Spleen (tissue), 11 donors: Measurements from ENCODE around the gene TTC28. TPM values are rescaled to one million over a fixed set of nuclear protein-coding genes. Genes with fewer than 3 reads are reported as not detected.
A peak's percentile ranks its signal among the peaks of the same experiment; 100 is the strongest.

Experiments used
- DNase-seq: peaks from one replicate; pipeline ENCODE4 v3.0.0-alpha.2; 2020
- H3K27ac ChIP-seq, 8 donors: fragments of 200-600 bp; sonication (generic) in 7 of 8; 1 replicate in 4 of 8; 2 replicates in 4 of 8; pipeline versions ENCODE4 v1.5.0 to v1.8.0; 2016 to 2021; ENCODE audit warnings: inconsistent platforms in 4 of 8, mild to moderate bottlenecking in 4 of 8, moderate library complexity in 1 of 8
- H3K27me3 ChIP-seq, 7 donors: fragments of 200-600 bp; sonication (generic) in 6 of 7; replicated peaks in 1 of 7; 1 replicate in 4 of 7; 2 replicates in 3 of 7; pipeline versions ENCODE4 v1.5.0 to v1.8.0; 2016 to 2021; ENCODE audit warnings: inconsistent platforms in 3 of 7, mild to moderate bottlenecking in 1 of 7
- H3K36me3 ChIP-seq, 6 donors: fragments of 200-600 bp; sonication (generic) in 5 of 6; 1 replicate in 4 of 6; 2 replicates in 2 of 6; pipeline versions ENCODE4 v1.5.0 to v1.8.0; 2016 to 2021; ENCODE audit warnings: inconsistent platforms in 2 of 6
- H3K4me1 ChIP-seq, 6 donors: fragments of 200-600 bp; sonication (generic) in 5 of 6; 1 replicate in 3 of 6; 2 replicates in 3 of 6; pipeline versions ENCODE4 v1.5.0 to v1.8.0; 2016 to 2021; ENCODE audit warnings: inconsistent platforms in 3 of 6
- H3K4me3 ChIP-seq, 8 donors: fragments of 200-600 bp; sonication (generic) in 7 of 8; 1 replicate in 4 of 8; 2 replicates in 4 of 8; pipeline versions ENCODE4 v1.5.0 to v1.8.0; 2016 to 2021; ENCODE audit warnings: inconsistent platforms in 4 of 8, mild to moderate bottlenecking in 4 of 8, moderate library complexity in 2 of 8
- H3K9me3 ChIP-seq, 8 donors: fragments of 200-600 bp; sonication (generic) in 7 of 8; 1 replicate in 4 of 8; 2 replicates in 4 of 8; pipeline versions ENCODE4 v1.5.0 to v1.8.0; 2016 to 2021; ENCODE audit warnings: inconsistent platforms in 4 of 8
- POLR2A ChIP-seq, 3 donors: fragments of 450-650 bp; IDR thresholded peaks; one replicate each; pipeline ENCODE4 v1.5.1; 2017; ENCODE audit warnings: antibody characterized with exemption in 3 of 3, mild to moderate bottlenecking in 1 of 3
- POLR2AphosphoS5 ChIP-seq, 3 donors: sonication (generic); formaldehyde crosslinking; IDR thresholded peaks; one replicate each; pipeline ENCODE4 v1.5.1; 2017; ENCODE audit warnings: antibody characterized with exemption in 3 of 3
- WGBS, 5 donors: extraction: QIAGEN DNeasy Blood & Tissue Kit in 3 of 5; methylation state at CpG; one replicate each; pipeline versions ENCODE4 v1.1.5 to v1.1.7; 2013 to 2018; 5-methylcytosine and 5-hydroxymethylcytosine counted together
- intact Hi-C: fragments of 100-400 bp; cut with DNase I; formaldehyde crosslinking; loops from one replicate; pipeline ENCODE4 v1.15.0; 2023; ENCODE audit warnings: low total_unique reads
- polyA plus RNA-seq, 3 donors: library from polyadenylated mRNA; stranded (reverse); fragments of 200-250 nt; gene quantifications; one replicate each; pipeline ENCODE4 v1.2.1, GENCODE V29; 2013
- total RNA-seq, 7 donors: library from RNA; depleted of rRNA in 3 of 7; stranded (reverse); fragments of >200 nt in 3 of 7; fragmentation: NEBNext Ultra II Directional in 4 of 7; extraction: Animal tissue kit (Norgen Biotek cat#: 25700) in 4 of 7; gene quantifications; one replicate each; pipeline versions ENCODE4 v1.1.0 to v1.2.1, GENCODE V29; 2016 to 2021
- TF ChIP-seq, protein P1 (sequence below), 11 experiments: fragments of 200-600 bp in 7 of 11; fragments of 450-650 bp in 4 of 11; sonication (generic) in 4 of 11; IDR thresholded peaks in 8 of 11; conservative IDR thresholded peaks in 3 of 11; 1 replicate in 7 of 11; 2 replicates in 4 of 11; pipeline versions ENCODE4 v1.4.0 to v1.8.0; 2016 to 2021; ENCODE audit warnings: antibody characterized with exemption in 11 of 11, inconsistent platforms in 4 of 11, mild to moderate bottlenecking in 1 of 11
- donor health status: healthy with polysubstance abuse.
- donor health status: DM: no; HTN: no; CAD: no; lungs with moderate emphysema.
- donor health status: DM: no; HTN: no; CAD: no.
- donor health status: Bipolar disorder and iron deficiency.
- donor health status: healthy.
- donor health status: DM: no; HTN: no; CAD: no.
- donor health status: DM: yes; HTN: yes; CAD: no.

TTC28 gene
- total and polyA plus RNA-seq, 10 donors = 0.62 to 69.0 (median 33.5) TPM

DNA sequence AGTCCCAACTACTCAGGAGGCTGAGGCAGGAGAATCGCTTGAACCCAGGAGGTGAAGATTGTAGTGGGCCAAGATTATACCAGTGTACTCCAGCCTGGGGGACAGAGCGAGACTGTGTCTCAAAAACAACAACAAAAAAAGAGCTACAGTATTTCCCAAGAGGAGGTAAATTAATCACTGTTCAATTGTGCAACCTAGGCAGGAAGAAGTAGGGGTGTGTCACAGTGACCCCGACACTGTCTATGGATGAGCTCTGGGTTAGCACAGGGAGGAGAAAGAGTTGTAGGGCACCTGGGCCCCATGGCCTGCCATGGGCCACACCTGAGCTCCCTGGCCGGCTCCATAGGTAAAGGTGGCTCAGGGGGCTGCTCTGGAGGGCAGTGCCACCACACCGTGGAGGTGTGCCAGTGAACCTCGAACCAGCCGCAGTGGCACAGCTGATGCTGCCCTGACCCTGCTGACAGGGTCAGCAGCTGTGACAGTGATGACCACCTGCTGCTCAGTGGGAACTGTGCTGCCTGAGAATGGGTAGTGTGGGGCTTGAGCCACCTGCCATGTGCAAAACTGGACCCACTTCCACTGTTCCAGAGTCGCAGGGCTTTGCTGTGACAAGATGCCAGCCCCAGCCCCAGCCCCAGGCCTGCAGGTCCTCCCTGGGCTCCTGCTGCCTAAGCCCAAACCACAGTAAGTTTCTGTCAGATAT lies 676.6 kb downstream of the TTC28 start:
- H3K36me3 ChIP-seq = peaks cover 0 to 34% (median 0%) of the 10 kb centered on the region in 6 donors
- no peaks in the 10 kb centered on the region for H3K9me3 ChIP-seq
- TF ChIP-seq POLR2AphosphoS5 (IDR thresholded peaks at IDR 0.05) (no peak), POLR2A (IDR thresholded peaks at IDR 0.05) (no peak)
- TF ChIP-seq, protein P1, sequence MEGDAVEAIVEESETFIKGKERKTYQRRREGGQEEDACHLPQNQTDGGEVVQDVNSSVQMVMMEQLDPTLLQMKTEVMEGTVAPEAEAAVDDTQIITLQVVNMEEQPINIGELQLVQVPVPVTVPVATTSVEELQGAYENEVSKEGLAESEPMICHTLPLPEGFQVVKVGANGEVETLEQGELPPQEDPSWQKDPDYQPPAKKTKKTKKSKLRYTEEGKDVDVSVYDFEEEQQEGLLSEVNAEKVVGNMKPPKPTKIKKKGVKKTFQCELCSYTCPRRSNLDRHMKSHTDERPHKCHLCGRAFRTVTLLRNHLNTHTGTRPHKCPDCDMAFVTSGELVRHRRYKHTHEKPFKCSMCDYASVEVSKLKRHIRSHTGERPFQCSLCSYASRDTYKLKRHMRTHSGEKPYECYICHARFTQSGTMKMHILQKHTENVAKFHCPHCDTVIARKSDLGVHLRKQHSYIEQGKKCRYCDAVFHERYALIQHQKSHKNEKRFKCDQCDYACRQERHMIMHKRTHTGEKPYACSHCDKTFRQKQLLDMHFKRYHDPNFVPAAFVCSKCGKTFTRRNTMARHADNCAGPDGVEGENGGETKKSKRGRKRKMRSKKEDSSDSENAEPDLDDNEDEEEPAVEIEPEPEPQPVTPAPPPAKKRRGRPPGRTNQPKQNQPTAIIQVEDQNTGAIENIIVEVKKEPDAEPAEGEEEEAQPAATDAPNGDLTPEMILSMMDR (IDR thresholded peaks at IDR 0.05 in 8 of 11, conservative IDR thresholded peaks at IDR 0.05 in 3 of 11) = no peak
- no peak for DNase-seq
- no peaks in the 10 kb centered on the region for H3K27me3 ChIP-seq
- intact Hi-C loops = no loop called here
- WGBS, 5 donors = 80 to 92% (median 84%) methylated on average over 5 to 8 of the region's 8 CpGs
- H3K4me1 ChIP-seq = no peaks in the 10 kb centered on the region
- H3K4me3 ChIP-seq = no peak overlapping the region
- H3K27ac ChIP-seq = no peak overlapping the region

GRCh38 chr22:28002181-28002700 lies 677.4 kb downstream of the TTC28 start:
- no peak for TF ChIP-seq POLR2A (IDR thresholded peaks at IDR 0.05)
- no peak for TF ChIP-seq POLR2AphosphoS5 (IDR thresholded peaks at IDR 0.05)
- TF ChIP-seq, protein P1 (IDR thresholded peaks at IDR 0.05 in 8 of 11, conservative IDR thresholded peaks at IDR 0.05 in 3 of 11) = no peak
- no peaks in the 10 kb centered on the region for H3K4me1 ChIP-seq
- no peaks in the 10 kb centered on the region for H3K9me3 ChIP-seq
- H3K27ac ChIP-seq = no peak overlapping the region
- 87 to 98% (median 91%) methylated on average over 13 of the region's 13 CpGs for WGBS, 5 donors
- intact Hi-C loops = no loop called here
- DNase-seq = no peak
- peaks cover 0 to 38% (median 2%) of the 10 kb centered on the region in 6 donors for H3K36me3 ChIP-seq
- H3K27me3 ChIP-seq = no peaks in the 10 kb centered on the region
- H3K4me3 ChIP-seq = no peak overlapping the region

DNA sequence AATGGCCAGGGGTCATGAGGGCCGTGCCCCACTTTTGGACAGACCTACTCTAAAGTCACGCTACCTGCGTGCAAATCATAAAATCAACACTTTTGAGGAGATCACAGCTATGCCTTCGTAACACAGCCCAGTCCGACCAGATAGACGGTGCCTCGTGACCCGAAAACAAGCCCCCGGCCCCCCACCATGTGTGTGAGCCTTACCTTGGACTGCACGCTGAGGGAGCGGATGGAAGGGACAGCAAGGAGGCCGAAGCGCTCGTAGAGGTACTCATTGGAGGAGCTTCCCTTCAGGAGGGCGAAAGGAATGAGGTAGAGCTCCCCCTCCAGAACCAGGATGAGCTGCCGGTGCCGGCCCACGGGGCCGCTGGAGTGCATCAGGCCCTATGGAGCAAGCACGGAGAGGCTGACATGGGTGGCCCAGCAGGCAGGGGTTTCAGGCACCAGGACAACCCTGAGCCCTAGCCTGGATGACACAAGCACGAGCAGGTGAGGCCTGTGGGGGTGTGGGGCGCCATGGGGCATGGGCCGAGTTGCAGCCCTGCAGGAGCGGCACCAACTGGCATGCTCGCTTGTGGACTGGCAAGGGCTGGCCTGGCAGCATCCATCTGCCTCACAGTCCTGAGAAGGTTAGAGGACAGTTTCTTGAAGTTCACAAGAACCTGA lies 678.3 kb downstream of the TTC28 start:
- Histone ChIP-seq H3K36me3 (peaks cover 0 to 41% (median 2%) of the 10 kb centered on the region in 6 donors), H3K4me3 (no peak overlapping the region), H3K27me3 (no peaks in the 10 kb centered on the region), H3K4me1 (no peaks in the 10 kb centered on the region), H3K27ac (no peak overlapping the region), H3K9me3 (no peaks in the 10 kb centered on the region)
- WGBS, 5 donors = 90 to 98% (median 95%) methylated on average over 25 of the region's 25 CpGs
- no peak for DNase-seq
- TF ChIP-seq POLR2A (IDR thresholded peaks at IDR 0.05) (no peak), POLR2AphosphoS5 (IDR thresholded peaks at IDR 0.05) (no peak)
- TF ChIP-seq, protein P1 (IDR thresholded peaks at IDR 0.05 in 8 of 11, conservative IDR thresholded peaks at IDR 0.05 in 3 of 11) = no peak
- intact Hi-C loops = no loop called here

DNA sequence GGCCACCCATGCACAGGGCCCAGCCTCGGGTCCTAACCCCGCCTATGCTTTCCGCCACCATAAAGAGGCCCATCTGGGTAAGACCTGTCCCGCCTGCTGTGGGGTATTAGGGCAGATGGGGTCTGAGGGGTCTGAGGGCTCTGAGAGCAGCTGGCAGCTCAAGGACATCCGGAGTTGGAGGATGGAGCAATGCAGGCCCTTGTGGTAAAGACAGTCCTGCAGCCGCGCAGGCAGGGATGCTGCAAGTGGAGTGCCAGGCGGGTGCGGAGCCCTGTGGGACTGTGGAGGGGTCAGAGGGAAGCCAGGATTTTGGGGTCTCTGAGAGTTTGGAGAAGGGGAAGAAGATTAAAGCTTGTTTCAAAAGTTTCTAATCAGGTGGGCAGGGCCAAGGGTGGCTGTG lies 679.3 kb downstream of the TTC28 start:
- Histone ChIP-seq H3K27ac (no peak overlapping the region), H3K27me3 (no peaks in the 10 kb centered on the region), H3K9me3 (no peaks in the 10 kb centered on the region), H3K4me3 (no peak overlapping the region), H3K4me1 (no peaks in the 10 kb centered on the region), H3K36me3 (peaks cover 0 to 49% (median 5%) of the 10 kb centered on the region in 6 donors)
- DNase-seq = peak; percentile 32
- TF ChIP-seq, protein P1 (IDR thresholded peaks at IDR 0.05 in 8 of 11, conservative IDR thresholded peaks at IDR 0.05 in 3 of 11) = no peak
- TF ChIP-seq POLR2AphosphoS5 (IDR thresholded peaks at IDR 0.05) (no peak), POLR2A (IDR thresholded peaks at IDR 0.05) (no peak)
- 89 to 98% (median 95%) methylated on average over 9 of the region's 9 CpGs for WGBS, 5 donors
- intact Hi-C loops = no loop called here
